ENCODE measurements around the gene KCNAB2.

Gene KCNAB2

GRCh38 chr1:6111571-6111970 is 65.9 kb downstream of the KCNAB2 start:
- DNase-seq = no peak
- in situ Hi-C loops (cut with HindIII; ENCODE audit: low pct_ligation_motif_present, low pct_unique_long_range_greater_than_20kb, low sequenced_read_pairs) = no loop called here

- DNase-seq = no peak
- in situ Hi-C loops (cut with HindIII; ENCODE audit: low pct_ligation_motif_present, low pct_unique_long_range_greater_than_20kb, low sequenced_read_pairs) = no loop called here
These were observed 66.5 kb downstream of the KCNAB2 start for GRCh38 chr1:6111991-6112689.

- in situ Hi-C loops (cut with HindIII; ENCODE audit: low pct_ligation_motif_present, low pct_unique_long_range_greater_than_20kb, low sequenced_read_pairs) = no loop called here
- no peak for DNase-seq
These were observed 67.0 kb downstream of the KCNAB2 start for GRCh38 chr1:6112690-6113005.

DNA sequence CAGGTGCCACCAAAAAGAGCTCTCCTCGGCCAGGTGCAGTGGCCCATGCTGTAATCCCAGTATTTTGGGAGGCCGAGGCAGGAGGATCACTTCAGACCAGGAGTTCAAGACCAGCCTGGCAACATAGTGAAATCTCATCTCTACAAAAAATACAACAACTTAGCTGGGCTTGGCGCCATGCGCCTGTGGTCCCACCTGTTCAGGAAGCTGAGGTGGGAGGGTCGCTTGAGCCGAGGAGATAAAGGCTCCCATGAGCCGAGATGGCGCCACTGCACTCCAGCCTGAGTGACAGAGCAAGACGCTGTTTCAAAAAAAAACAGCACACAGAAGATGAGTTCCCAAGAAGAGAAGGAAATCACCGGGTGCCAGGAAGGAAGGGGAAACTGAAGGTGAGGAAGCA is 67.4 kb downstream of the KCNAB2 start:
- DNase-seq = no peak

DNA sequence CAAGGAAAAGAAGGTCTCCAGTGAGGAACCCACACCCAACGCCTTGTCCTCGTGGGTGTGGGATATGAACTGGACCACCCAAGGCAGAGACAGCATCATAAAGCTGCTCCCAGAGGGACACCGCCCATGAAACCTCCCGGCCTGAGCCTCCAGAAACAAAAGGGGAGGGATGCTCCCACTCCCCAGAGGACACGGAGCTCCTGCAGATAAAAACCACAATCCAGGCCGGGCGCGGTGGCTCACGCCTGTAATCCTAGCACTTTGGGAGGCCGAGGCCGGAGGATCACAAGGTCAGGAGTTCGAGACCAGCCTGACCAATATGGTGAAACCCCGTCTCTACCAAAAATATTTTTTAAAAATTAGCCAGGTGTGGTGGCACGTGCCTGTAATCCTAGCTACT is 68.1 kb downstream of the KCNAB2 start:
- no peak for DNase-seq
- in situ Hi-C loops (cut with HindIII; ENCODE audit: low pct_ligation_motif_present, low pct_unique_long_range_greater_than_20kb, low sequenced_read_pairs) = no loop called here

More for the DNA sequence above, 67.4 kb downstream of the KCNAB2 start:
- in situ Hi-C loops (cut with HindIII; ENCODE audit: low pct_ligation_motif_present, low pct_unique_long_range_greater_than_20kb, low sequenced_read_pairs) = no loop called here

DNA sequence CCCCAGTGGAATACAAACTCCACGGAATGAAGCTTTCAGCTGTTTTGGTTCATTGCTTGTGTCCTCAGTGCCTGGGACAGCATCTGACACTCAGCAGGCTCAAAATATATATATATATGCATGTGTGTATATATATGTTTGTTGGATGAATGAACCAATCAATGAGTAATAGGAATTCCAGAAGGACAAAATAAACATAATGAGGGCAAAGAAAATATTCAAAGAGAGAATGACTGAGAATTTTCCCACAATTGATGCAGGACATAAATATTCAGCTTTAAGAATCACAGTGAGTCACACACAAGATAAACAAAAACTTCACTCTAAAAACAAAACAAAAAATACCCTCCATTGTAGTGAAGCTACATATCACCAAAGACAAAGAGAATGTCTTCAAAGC is 70.4 kb downstream of the KCNAB2 start:
- no peak for DNase-seq
- in situ Hi-C loops (cut with HindIII; ENCODE audit: low pct_ligation_motif_present, low pct_unique_long_range_greater_than_20kb, low sequenced_read_pairs) = no loop called here

- no peak for DNase-seq
- in situ Hi-C loops (cut with HindIII; ENCODE audit: low pct_ligation_motif_present, low pct_unique_long_range_greater_than_20kb, low sequenced_read_pairs) = no loop called here
These were observed 71.4 kb downstream of the KCNAB2 start for GRCh38 chr1:6117064-6117463.

GRCh38 chr1:6117624-6118023 is 71.9 kb downstream of the KCNAB2 start:
- in situ Hi-C loops (cut with HindIII; ENCODE audit: low pct_ligation_motif_present, low pct_unique_long_range_greater_than_20kb, low sequenced_read_pairs) = no loop called here
- no peak for DNase-seq

GRCh38 chr1:6118415-6118814 is 72.7 kb downstream of the KCNAB2 start:
- DNase-seq = no peak
- in situ Hi-C loops (cut with HindIII; ENCODE audit: low pct_ligation_motif_present, low pct_unique_long_range_greater_than_20kb, low sequenced_read_pairs) = no loop called here

- DNase-seq = no peak
- in situ Hi-C loops (cut with HindIII; ENCODE audit: low pct_ligation_motif_present, low pct_unique_long_range_greater_than_20kb, low sequenced_read_pairs) = no loop called here
These were observed 75.3 kb downstream of the KCNAB2 start for GRCh38 chr1:6121021-6121421.

DNA sequence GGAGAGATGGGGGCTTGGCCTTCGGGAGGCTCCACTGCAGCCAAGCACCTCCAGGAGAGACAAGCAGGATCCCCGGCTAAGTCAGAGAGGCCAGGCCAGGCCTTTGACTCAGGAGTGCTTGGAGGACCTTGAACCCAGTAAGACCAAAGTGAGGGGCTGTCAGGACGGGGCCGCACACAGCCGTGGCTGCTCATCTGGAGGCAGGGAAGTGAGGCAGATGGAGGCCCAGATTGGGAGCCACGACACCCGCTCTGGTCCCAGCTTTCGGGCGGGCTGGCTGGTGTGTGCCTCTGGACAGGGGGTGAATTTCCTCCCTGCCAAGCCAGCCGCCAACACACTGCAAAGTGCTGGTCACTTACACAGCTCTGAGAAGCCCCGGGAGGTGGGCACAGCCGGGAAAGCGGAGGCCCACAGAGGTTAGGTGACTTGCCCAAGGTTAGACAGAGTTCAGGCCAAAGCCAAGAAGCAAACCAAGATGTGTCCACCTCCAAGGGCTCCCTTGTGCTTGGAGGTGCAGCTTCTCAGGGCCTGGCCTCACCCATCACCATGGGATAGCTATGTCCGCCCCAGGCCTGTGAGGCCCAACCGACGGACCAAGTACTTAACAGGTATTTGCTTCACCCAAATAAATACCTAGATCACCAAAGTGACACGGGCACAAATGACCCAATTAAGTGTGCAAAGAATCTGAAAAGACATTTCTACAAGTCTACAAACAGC is 76.1 kb downstream of the KCNAB2 start:
- in situ Hi-C loops (cut with HindIII; ENCODE audit: low pct_ligation_motif_present, low pct_unique_long_range_greater_than_20kb, low sequenced_read_pairs) = no loop called here
- DNase-seq = no peak

GRCh38 chr1:6123083-6123482 is 77.4 kb downstream of the KCNAB2 start:
- in situ Hi-C loops (cut with HindIII; ENCODE audit: low pct_ligation_motif_present, low pct_unique_long_range_greater_than_20kb, low sequenced_read_pairs) = no loop called here
- DNase-seq = no peak

DNA sequence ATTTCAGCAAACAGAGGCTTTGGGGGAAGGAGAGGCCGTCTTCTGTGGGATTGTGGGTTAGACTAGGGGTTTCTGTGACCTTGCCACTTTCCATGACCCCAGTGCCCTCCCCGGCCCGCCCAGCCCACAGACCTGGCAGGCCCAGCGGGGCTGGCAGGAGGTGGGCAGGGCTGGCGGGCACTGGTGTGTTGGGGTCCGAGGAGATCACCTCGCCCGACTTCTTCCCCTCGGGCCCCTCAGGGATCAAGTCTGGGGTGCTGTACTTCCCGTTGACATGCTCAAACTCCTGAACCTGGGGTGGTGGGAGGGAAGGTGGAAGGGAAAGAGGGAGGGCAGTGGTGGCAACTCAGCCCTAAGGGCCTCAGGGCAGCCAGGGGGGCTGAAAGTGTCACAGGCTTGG is 78.1 kb downstream of the KCNAB2 start:
- in situ Hi-C loops (cut with HindIII; ENCODE audit: low pct_ligation_motif_present, low pct_unique_long_range_greater_than_20kb, low sequenced_read_pairs) = no loop called here
- DNase-seq = no peak

DNA sequence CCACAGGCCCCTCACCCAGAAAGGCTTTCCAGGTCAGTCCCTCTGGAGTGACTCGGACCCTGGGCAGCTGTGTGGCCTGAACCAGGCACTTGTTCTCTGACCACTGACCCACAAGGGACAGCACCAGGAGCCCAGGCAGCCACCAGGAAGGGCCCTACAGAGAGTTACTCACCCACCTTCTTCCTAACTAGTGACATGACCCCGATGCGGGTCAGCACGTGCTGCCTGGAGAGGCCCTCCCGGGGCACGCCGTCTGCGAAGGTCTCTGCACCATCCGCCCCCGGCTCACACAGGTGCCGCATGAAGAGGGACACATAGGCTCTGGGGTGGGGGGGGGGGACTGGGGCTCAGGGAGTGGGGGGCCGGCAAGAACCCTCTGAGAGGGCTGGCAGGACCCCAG is 78.7 kb downstream of the KCNAB2 start:
- no peak for DNase-seq
- in situ Hi-C loops (cut with HindIII; ENCODE audit: low pct_ligation_motif_present, low pct_unique_long_range_greater_than_20kb, low sequenced_read_pairs) = no loop called here

DNA sequence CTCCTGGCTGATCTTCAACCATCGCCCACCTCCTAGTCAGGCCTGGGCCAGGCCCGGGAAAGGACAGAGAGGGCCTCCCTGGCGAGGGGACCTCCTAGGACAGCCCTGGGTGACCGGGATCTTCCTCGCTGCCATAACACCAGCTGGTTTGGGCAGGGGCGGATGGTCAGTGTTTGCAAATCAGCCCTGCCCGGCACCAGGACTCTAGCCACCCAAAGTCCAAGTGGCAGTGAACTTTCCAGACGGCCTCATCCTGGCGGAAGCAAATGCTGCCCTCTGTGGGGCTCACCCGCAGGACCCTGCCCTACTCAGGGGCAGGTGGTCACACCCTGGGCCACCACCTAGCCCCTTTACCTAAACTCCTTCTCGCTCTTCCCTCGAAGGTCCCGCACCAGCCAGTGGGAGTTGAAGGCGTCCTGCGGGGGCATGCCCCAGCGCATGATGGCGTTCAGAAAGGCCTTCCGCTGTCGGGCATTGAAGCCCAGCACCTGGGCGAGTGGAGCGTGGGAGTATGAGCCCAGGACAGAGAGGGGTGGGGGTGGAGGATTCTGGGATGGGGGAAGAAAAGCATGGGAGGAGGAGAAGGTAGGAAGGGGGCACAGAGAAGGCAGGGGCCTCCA is 79.2 kb downstream of the KCNAB2 start:
- in situ Hi-C loops (cut with HindIII; ENCODE audit: low pct_ligation_motif_present, low pct_unique_long_range_greater_than_20kb, low sequenced_read_pairs) = no loop called here
- DNase-seq = no peak

- DNase-seq = no peak
- in situ Hi-C loops (cut with HindIII; ENCODE audit: low pct_ligation_motif_present, low pct_unique_long_range_greater_than_20kb, low sequenced_read_pairs) = no loop called here
These were observed 79.7 kb downstream of the KCNAB2 start for GRCh38 chr1:6125366-6125765.

DNA sequence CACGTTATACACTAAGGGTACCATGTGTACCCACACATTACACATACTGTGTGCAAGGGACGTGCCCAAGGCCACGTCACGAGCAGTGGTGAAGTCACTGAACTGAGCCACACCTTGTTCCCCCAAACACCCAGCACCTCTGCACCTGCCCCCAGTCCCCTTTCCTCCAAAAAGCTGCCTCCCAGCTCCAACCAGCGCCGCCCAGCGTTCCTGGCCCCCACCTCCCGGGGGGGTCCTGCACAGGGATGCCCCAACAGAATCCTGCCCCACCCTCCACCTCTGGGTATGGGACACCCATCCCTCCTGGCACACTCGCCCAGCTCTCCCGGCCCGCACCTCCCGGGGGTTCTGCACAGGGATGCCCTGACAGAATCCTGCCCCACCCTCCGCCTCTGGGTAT is 80.3 kb downstream of the KCNAB2 start:
- DNase-seq = no peak
- in situ Hi-C loops (cut with HindIII; ENCODE audit: low pct_ligation_motif_present, low pct_unique_long_range_greater_than_20kb, low sequenced_read_pairs) = no loop called here

DNA sequence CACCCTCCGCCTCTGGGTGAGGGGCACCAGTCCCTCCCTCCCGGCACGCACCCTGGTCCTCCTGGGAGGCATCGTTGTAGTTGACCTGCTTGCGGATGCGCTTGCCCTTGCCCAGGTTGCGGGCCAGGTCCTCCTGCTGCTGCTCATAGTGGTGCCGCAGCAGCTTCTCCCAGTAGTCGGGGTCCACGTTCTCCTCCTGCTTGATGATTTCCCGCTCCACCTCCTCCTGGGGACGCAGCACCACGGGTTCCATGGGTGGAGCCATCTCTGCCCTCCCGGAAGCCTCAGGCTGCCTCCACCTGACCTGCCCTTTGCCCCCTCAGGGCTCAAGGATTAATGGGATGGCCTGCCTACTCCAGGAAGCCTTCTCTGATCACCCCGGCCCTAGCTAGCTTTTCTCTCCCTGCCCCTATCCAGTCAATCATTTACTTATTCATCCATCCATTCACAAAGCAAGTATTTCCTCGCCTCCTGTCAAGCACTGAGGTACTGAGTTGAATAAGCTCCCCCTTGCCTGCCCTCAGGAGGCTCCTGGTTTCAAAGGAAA is 80.9 kb downstream of the KCNAB2 start:
- DNase-seq = no peak
- in situ Hi-C loops (cut with HindIII; ENCODE audit: low pct_ligation_motif_present, low pct_unique_long_range_greater_than_20kb, low sequenced_read_pairs) = no loop called here

- in situ Hi-C loops (cut with HindIII; ENCODE audit: low pct_ligation_motif_present, low pct_unique_long_range_greater_than_20kb, low sequenced_read_pairs) = no loop called here
These were observed 82.0 kb downstream of the KCNAB2 start for GRCh38 chr1:6127587-6128163.

More at GRCh38 chr1:6127587-6128163, 82.0 kb downstream of the KCNAB2 start:
- DNase-seq = no peak

Measured in ACHN (cell line).